ENCODE data around the gene U2SURP. TPM values are rescaled to one million over a fixed set of nuclear protein-coding genes. Genes with fewer than 3 reads are reported as not detected.

Gene U2SURP
- total RNA-seq, 1 donor from 2014 or later, result 134 TPM

GRCh38 chr3:143098032-143098764 lies 96.8 kb downstream of the U2SURP start:
- intact Hi-C loops (cut with micrococcal nuclease), result no loop called here

GRCh38 chr3:143099210-143099609 lies 97.8 kb downstream of the U2SURP start:
- intact Hi-C loops (cut with micrococcal nuclease), result no loop called here

GRCh38 chr3:143099690-143100089 lies 98.3 kb downstream of the U2SURP start:
- intact Hi-C loops (cut with micrococcal nuclease), result no loop called here

- intact Hi-C loops (cut with micrococcal nuclease), result no loop called here
Observed at GRCh38 chr3:143100451-143100850, 99.1 kb downstream of the U2SURP start.

- intact Hi-C loops (cut with micrococcal nuclease), result no loop called here
Observed at GRCh38 chr3:143101792-143102381, 100.5 kb downstream of the U2SURP start.

GRCh38 chr3:143103652-143104051 lies 102.3 kb downstream of the U2SURP start:
- intact Hi-C loops (cut with micrococcal nuclease), result no loop called here

GRCh38 chr3:143105170-143105569 lies 103.8 kb downstream of the U2SURP start:
- intact Hi-C loops (cut with micrococcal nuclease), result no loop called here

- intact Hi-C loops (cut with micrococcal nuclease), result no loop called here
Observed at GRCh38 chr3:143109861-143110260, 108.5 kb downstream of the U2SURP start.

Other genes with a start within 250 kb of the U2SURP start
- gene PCOLCE2, start 112.5 kb upstream of the U2SURP start, total RNA-seq, result not detected in 2 replicates
- not detected in 2 replicates for gene PAQR9, start 37.9 kb upstream of the U2SURP start, total RNA-seq
- gene CHST2, start 118.2 kb downstream of the U2SURP start, total RNA-seq, result 18.3 and 19.3 TPM in 2 replicates

Measured in T-helper 2 cell treated with Interferon-gamma antibody and Interleukin-4, amounts not matched to agents 100 ng/mL and 5 ng/mL, for 36 hours (primary cell).